Nephron progenitor cell (in vitro differentiated cells): ENCODE measurements around the gene PCDH15.

Experiments
- DNase-seq: peaks from one replicate; pipeline ENCODE4 v3.0.0; 2021
- H3K27ac Mint-ChIP-seq: 2 replicates; pipeline ENCODE4 v1.8.0; 2021; ENCODE audit warnings: mild to moderate bottlenecking, moderate library complexity, mixed read lengths
- H3K27me3 Mint-ChIP-seq: 2 replicates; pipeline ENCODE4 v1.8.0; 2021; ENCODE audit warnings: mild to moderate bottlenecking, low read depth, mixed read lengths; ENCODE audit not compliant: poor library complexity
- H3K36me3 Mint-ChIP-seq: 2 replicates; pipeline ENCODE4 v1.8.0; 2021; ENCODE audit warnings: low read depth, mixed read lengths
- H3K4me1 Mint-ChIP-seq: 2 replicates; pipeline ENCODE4 v1.8.0; 2021; ENCODE audit warnings: mixed read lengths
- H3K4me3 Mint-ChIP-seq: 2 replicates; pipeline ENCODE4 v1.8.0; 2021; ENCODE audit warnings: mild to moderate bottlenecking, moderate library complexity, mixed read lengths
- H3K9me3 Mint-ChIP-seq: 2 replicates; pipeline ENCODE4 v1.8.0; 2021; ENCODE audit warnings: mild to moderate bottlenecking, moderate library complexity, mixed read lengths
- CTCF ChIP-seq: fragments of 200-600 bp; sonication (generic); IDR thresholded peaks from 2 replicates; pipeline ENCODE4 v1.5.0; 2021; ENCODE audit warnings: antibody characterized with exemption

Gene PCDH15

GRCh38 chr10:54594289-54594688 lies 206.7 kb downstream of the PCDH15 start:
- Mint-ChIP-seq H3K27ac (no peak overlapping the region), H3K36me3 (no peaks in the 10 kb centered on the region), H3K27me3 (peaks cover under 1% of the 10 kb centered on the region), H3K4me1 (no peaks in the 10 kb centered on the region), H3K4me3 (no peak overlapping the region), H3K9me3 (peaks cover 24% of the 10 kb centered on the region)
- DNase-seq, result no peak
- TF ChIP-seq CTCF, result no peak

GRCh38 chr10:54587971-54588370 lies 213.1 kb downstream of the PCDH15 start:
- Mint-ChIP-seq H3K27ac (no peak overlapping the region), H3K4me1 (no peaks in the 10 kb centered on the region), H3K9me3 (no peaks in the 10 kb centered on the region), H3K4me3 (no peak overlapping the region), H3K27me3 (no peaks in the 10 kb centered on the region), H3K36me3 (no peaks in the 10 kb centered on the region)
- no peak for DNase-seq
- TF ChIP-seq CTCF, result no peak

- DNase-seq, result no peak
- H3K27me3 Mint-ChIP-seq, result no peaks in the 10 kb centered on the region
- TF ChIP-seq CTCF, result no peak
Observed at GRCh38 chr10:54585572-54585971, 215.5 kb downstream of the PCDH15 start.

GRCh38 chr10:54577682-54578081 lies 223.3 kb downstream of the PCDH15 start:
- Mint-ChIP-seq H3K27me3 (no peaks in the 10 kb centered on the region), H3K36me3 (no peaks in the 10 kb centered on the region), H3K9me3 (no peaks in the 10 kb centered on the region), H3K4me3 (no peak overlapping the region), H3K27ac (no peak overlapping the region), H3K4me1 (no peaks in the 10 kb centered on the region)
- TF ChIP-seq CTCF, result no peak
- DNase-seq, result no peak

More at GRCh38 chr10:54585572-54585971, 215.5 kb downstream of the PCDH15 start:
- Mint-ChIP-seq H3K27ac (no peak overlapping the region), H3K9me3 (no peaks in the 10 kb centered on the region), H3K4me3 (no peak overlapping the region), H3K36me3 (no peaks in the 10 kb centered on the region), H3K4me1 (no peaks in the 10 kb centered on the region)

GRCh38 chr10:54576541-54576940 lies 224.5 kb downstream of the PCDH15 start:
- TF ChIP-seq CTCF, result no peak
- Mint-ChIP-seq H3K27ac (no peak overlapping the region), H3K4me3 (no peak overlapping the region), H3K36me3 (no peaks in the 10 kb centered on the region), H3K9me3 (no peaks in the 10 kb centered on the region), H3K27me3 (no peaks in the 10 kb centered on the region), H3K4me1 (no peaks in the 10 kb centered on the region)
- DNase-seq, result no peak

GRCh38 chr10:54559498-54559897 lies 241.5 kb downstream of the PCDH15 start:
- no peak overlapping the region for H3K27ac Mint-ChIP-seq
- H3K36me3 Mint-ChIP-seq, result no peaks in the 10 kb centered on the region
- no peak for TF ChIP-seq CTCF
- no peaks in the 10 kb centered on the region for H3K27me3 Mint-ChIP-seq
- no peak for DNase-seq
- H3K9me3 Mint-ChIP-seq, result no peaks in the 10 kb centered on the region
- H3K4me3 Mint-ChIP-seq, result no peak overlapping the region
- H3K4me1 Mint-ChIP-seq, result no peaks in the 10 kb centered on the region
